NCI-H2196 treated with DMSO at 0.1 percent for 48 hours (cell line): ENCODE results near the gene ADIPOR2.

Experiments used
- DNase-seq: peaks from one replicate; lab custom pipeline; 2025; ENCODE audit not compliant: unreplicated experiment; lab: John Stamatoyannopoulos, UW

The ADIPOR2 gene

DNA sequence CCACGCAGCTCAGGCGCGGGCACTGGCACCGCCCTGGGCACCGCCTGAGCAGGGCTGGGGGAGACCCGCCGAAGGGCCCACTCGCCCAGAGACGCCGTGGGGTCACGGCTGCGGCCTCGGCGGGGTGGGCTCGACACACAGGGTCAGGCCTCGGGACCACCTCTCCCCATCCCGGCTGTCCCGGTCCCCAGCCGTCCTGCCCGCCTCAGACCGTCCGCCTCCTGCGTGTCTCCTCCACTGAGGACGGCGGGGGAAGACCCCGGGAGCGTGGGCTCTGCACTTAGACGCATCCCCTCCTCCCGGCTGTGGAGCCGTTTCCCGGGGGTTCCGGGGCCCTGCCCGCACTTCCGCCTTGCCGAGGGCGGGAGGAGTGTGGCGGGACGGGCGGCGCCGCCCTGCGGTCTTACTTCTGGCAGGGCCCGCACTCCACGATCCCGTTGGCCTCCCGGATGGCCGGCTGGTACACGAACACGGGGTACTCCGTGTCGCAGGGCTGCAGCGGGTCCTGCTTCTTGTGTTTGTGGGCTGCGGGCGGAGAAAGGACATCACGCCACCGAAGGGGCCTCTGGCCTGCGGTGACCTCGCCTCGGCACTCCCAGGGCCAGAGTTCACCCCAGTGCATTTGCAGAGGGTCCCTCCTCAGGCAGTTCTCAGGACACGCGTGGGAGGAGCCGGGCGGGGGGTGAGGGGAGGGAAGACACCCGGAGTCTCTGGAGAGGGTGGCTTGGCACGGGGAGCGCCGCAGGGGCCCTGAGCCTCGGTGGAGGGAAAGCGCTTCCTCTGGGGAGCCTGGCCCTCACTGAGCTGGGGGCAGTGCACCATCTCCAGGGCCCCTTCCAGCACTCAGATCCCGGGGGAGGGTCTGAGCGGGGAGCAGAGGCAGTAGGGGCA is 106.4 kb downstream of the ADIPOR2 start:
- DNase-seq: no peak

DNA sequence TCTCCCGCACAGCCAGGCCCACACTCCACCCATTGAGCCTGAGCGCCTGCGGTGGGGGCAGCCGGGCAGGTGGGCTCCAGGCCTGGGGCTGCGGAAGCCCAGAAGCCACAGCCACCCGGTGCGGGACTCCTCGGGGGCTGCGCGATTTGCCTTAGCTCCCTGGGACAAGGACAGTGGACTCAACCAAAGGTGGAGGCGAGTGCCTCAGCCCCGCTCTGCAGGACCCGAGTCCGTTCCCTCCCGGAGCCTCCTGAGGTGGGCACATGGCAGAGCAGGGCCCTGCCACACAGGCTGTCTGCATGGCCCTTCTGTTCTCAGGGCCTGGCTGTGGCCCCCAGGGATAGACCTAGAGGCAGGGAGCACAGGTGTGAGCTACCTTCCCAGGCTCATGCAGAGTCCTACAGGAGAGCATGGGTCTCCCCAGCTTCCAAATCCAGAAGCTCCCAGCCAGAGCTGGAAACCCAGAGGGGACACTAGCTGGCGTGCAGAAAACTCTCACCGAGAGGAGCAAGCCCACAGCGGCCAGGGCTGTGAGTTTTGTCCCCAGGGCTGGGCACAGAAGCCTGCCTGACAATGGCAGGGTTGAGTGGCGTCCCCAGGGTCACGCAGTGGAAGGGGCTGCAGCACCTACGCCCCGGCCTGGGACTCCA is 107.2 kb downstream of the ADIPOR2 start:
- DNase-seq: no peak

DNA sequence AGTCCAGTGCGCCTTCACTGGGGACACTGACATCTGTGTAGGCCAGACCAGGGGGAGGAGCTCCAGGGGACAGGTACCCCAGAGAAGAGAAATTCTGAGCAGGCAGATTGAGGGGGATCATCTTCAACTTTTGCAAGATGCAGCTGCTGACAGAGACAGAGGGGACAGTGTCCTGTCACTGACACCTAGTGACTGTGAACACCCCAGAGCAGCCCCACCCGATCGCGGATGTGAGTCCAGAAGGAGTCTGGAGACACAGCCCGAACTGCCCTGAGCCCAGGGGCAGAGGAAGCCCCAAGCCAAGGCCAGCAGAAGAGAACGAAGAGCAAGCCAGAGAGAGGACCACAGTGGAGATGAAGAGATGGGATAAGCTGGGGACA is 107.8 kb downstream of the ADIPOR2 start:
- no peak for DNase-seq

DNA sequence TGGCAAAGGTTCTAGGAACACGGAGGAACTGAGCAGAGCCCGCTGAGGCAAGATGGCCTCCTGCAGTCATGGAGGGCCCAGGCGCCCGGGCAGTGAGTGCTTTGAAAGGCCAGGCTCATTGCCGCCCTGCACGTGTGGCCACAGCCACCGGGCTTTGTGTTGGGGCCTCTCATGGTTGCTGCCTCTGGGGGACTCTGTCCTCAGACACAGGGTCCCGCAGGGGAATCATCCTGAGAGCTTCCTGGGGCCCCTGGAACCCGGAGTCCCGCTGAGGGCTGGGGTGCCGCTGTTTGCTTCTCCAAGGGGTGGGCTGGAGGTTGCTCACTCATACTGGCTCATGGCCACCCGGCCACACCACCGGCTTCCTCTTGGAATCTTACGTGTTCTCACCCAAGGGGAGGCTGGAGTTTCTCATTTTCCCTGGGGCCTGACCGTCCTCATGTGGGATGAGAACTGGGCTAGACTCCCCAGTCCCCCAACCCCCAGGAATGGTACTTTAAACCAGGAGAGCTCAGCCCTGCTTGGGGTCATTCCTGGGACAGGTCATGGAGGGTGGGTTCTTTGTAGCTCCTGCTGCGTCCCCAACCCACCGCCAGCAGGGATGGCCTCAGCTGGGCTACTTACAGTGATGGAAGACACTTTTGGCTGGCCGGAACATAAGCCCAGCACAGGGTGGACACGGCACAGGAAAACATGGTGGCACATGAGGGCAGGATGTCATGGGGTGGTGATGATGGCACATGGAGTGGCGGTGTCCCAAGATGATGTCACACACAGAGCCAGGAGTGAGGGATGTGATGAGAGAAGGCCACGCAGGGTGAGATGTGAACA is 108.4 kb downstream of the ADIPOR2 start:
- DNase-seq: no peak

DNA sequence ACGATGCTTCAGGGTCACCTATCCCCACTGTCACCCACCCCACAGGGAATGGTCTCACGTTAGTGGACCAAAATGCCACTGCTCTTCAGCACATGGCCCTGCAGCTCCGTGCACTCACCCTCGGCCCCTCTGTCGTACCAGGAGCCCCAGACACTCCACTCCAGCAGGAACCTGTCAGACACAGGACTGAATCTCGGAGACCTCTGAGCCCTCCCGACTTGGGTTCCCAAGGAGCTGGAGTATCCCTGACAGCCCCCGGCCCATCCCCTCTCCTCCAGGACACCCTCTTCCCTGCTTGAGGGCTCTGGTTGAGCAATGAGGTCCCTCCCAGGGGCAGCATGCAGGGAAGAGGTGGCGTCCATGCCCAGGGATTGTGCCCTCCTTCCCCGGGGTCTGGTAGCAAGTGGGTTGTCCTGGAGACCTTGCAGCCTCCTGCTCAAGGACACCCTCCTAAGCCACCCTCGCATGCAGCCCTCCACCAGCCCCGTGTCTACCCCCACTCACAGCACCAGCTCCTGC is 109.1 kb downstream of the ADIPOR2 start:
- DNase-seq: no peak

DNA sequence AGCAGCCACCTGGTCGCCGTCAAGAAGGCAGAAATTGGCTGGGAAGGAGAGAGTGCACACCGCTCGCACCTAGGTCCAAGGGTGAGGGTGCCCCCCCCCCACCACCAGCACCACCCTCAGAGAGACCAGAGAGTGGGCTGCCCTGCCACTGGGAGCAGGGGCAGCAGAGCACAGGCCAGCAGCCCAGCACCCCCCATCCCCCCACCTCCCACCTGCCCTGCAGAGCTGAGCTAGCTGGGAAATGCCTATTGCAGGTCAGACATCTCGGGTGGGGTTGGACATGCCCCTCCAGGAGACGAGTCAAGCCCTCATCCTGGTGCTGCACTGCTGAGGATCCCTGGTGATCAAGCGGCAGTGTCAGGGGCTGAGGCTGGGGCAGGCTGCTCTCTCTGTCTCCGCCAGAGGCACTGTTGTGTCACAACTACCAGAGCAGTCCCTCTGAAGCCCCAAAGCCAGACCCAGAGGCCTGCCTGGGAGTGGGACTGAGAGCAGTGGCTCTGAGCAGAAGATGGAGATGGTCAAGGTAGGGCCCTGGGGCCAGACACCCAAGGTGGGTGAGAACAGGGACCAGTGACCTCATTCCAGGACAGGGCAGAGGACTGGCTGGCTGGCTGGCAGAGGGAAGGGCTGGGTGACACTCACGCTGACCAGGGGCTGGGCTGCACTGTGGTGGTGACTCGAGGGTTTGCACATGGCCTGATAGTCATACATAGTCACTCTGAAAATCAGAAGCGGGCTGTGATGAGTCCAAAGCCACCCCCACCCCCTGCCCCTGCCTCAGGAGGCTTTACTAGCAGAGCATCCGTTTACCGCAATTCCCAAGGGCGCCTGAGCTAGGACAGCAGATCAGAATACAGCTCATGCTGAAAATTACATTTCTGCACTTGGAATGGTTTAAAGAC is 109.8 kb downstream of the ADIPOR2 start:
- no peak for DNase-seq

DNA sequence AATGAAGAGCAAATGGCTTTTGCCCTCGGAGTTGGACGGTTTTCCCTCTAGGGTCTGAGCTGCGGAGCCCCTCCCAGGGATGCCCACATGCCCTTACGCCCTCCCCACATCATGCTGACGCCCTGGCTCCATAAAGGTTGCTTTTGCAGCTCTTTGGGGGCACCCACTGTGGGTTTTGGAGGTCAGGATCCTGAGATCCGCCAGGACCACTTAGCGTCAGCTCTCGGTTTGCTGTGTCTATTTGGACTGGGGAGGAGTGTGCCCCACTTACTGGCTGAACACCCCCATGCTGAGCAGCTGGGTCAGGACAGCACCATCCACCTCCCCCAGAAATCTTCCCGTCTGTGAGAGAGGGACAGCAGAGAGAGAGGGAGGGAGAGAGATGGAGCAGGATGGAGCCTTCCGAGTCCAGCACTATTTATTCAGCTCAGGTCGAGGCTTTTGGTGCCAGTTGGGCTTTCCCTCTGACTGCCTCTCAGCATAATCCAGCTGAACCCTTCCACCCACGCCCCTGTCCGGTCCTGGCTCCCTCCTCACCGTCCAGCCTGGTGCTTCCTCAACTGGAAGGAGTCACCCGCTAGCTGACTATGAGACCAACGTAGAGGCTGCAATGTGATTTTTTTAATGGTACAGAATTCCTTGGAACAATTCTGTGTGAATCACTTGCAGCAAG is 110.6 kb downstream of the ADIPOR2 start:
- no peak for DNase-seq

DNA sequence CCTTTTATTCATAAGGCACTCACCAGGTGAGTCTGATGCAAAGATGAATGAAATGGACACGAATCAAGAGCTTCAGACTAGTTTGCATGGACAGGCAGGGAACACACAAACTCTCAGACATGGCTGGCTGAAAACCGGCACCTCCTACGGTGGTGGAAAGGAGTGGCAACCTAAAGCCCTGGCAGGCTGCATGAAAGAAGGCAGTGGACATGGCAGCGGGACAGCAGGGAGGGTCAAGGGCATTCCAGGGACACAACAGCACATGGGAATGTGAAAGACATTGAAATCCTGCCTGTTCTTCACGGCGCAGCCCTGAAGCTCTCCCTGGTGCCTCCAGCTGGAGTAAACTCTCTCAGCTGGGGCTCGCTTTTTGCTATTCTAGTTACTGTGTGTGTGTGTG is 112.9 kb downstream of the ADIPOR2 start:
- DNase-seq: no peak

DNA sequence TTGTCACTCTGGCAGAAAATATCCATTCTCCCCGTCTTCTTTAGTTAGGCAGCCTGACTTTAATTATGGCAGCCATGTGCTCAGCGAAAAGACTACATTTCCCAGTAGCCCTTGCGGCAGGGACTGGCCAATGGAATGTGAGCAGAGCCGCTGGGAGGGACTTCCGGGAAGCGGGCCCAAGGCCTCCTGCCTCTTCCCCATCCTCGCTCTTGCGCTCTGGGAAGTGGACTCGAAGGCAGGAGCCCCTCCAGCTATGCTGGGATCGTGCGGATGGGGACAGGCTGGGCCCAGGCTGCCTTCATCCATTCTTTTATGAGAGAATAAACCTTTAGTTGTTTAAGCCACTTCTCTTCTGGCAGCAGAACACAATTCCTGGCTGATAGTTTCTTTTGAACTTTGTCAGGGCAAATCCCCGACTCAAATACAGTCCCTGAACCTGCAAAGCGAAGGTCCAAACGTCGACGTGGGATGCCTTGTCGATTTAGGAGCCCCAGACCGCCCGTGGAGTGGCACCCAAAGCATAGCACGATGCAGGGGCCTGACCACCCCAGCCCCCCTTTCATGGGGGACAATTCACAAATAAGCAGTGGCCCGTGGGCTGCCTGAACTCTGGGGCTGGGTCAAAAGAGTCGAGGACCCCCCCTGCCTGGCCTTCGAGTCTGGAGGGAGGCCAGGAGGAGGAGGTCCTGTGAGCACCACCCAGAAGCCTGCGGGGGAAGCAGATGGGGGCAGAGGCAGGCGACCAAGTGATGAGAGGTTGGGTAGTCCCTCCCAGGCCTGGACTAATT is 113.9 kb downstream of the ADIPOR2 start:
- DNase-seq: peak; percentile 21

DNA sequence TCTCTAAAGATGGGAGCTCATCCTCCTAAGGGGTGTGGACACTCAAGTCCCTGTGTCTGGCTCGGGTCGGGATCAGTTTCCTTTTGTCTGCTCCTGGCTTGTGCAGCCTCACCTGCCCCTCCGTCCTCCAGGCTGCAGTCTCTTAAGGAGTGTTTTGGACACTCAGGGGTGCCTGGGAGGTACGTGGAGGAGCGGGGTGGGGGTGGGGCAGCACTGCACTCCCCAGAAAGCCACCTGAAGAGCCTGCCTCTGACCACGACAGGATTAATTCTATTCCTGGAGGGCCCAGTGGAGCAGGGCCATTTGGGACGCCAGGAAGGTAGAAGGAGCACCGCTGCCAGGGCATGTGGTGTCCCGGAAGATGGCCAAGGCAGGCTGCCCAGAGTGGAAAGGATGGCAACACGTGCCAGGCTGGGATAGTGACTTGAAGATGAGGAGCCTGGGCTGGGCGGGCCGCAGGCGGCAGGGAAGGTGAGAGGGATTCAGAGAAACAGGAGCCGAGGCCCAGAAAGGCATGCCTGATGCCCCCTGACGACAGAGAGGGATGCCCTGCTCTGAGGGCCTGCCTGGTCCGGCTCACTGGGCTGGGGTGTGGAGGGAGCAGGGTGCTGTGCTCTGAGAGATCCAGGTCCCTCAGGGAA is 114.7 kb downstream of the ADIPOR2 start:
- DNase-seq: no peak

DNA sequence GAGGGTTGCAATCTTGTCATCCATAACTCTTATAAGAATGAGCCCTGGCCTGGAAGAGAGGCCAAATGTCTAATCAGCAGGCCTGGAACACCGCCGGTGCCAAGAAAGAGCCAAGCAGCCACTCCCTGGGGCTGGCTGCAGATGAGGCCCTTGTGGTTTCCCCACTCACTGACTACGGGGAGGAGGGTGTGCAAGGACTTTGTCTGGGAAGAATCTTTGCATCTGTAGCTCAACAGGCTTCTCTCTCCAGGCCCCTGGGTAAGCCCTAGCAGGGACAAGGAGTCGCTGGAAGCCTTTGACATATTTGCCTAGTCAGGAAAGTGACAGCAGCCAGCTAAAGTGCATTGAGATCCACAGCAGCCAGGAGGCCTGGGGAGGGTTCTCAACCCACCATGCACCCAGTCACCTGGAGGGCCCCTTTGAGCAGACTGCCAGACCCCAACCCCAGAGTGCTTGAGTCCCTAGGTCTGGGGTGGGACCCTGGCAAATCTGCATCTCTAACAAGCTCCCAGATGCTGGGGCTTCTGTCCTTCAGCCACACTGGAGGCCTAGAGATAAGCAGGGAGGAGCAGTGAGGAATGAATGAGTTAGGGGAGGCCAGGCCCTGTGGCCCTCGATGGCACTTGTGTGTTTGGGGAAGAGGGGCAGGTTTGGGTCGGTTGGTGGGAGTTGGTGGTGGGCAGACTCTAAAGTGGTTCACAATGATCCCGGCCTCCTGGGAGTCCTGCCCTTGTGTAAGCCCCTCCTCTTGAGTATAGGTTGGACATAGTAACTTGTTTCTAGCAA is 115.6 kb downstream of the ADIPOR2 start:
- no peak for DNase-seq

DNA sequence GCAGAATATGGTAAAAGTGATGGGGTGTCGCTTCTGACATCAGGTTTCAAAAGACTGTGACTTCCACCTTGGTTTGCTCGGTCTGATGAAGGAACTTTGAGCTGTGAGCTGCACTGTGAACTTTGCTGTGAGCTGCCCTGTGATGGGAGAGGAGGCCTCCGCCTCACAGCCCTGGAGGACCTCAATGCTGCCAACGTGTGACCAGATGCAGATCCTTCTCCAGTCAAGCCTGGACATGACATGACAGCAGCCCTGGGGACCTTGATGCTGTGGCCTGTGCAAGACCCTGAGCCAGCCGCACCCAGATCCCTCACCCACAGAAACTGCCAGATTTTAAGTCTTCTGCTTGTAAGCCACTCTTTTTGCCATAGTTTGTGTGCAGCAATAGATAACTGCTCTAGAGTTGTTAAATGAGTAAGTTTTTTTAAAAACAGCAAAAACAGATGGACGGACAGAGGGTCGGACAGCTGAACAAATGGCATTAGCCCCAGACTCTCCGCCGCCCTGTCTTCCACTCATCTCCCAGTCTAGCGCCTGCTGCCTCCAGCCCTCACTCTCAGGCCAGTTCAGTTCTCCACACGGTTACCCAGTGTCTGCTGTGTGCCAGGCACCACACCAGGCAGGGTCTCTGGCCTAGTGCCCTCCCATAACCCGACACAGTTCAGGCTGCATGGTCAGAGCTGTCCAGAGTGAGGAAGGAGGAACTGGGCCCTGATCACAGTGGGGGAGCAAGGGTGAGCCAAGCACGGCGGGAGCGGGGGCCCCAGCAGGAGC is 116.4 kb downstream of the ADIPOR2 start:
- DNase-seq: no peak

DNA sequence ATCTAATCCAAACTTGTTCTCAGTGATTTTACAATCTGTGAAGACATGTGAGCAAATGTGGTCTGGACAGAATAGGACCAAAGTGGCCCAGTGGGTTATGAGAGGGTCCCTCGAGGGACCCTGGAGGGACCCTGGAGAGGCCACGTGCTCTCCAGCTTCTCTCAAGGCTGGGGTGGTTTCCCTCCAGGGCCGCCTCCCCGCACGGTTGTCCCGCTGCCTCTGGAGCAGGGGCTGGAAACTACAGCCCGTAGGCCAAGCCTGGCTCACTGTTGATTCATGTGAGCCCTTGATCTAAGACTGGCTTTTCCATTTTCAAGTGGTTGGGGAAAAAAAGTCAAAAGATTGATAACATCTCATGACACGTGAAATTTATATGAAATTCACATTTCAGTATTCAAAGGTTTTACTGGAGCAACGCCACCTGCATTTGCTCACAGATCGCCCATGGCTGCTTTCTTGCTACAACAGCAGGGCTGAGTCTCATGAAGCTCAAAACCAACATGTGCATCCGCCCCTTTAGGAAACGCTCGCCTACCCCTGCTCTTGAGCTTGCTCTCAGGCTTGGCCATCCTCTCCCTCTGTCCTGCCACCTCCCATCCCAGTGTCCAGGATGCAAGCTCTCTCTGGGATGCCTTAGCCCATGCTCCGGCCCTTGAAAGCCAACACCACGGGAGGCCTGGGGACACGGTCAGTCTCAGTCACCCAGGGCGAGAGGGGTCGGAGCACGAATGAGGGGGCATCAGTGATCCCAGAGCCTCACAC is 117.3 kb downstream of the ADIPOR2 start:
- no peak for DNase-seq

DNA sequence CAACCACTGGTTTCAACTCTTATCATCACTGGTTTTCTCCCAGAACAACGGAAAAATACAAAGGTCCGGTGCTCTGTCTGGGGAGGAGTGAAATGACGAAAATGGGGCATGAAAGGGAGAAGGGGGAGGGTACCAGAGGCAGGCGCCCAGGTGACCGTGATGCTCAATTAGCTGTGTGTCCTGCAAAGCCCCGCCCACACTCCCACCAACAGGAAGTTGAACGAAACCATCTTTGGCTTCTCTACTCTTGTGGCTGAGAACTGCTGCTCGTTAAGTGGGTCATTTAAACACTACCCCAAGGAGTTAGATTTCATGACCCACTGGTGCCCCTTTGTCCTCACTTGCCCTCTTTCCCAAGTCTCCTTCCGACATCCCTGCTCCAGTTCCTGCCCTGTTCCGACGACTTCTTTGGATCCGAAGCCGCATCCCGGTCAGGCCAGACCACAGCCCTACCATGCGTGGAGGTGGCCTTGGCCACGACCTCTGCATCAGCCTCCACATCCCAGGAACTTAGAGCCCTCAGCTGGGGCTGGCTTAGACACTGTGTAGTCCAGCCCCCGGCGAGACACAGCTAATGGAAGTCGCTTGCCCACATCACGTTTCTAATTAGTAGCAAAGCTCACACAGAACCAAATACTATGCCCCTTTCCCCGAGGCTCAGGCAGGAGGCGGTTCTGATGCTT is 118.1 kb downstream of the ADIPOR2 start:
- no peak for DNase-seq

DNA sequence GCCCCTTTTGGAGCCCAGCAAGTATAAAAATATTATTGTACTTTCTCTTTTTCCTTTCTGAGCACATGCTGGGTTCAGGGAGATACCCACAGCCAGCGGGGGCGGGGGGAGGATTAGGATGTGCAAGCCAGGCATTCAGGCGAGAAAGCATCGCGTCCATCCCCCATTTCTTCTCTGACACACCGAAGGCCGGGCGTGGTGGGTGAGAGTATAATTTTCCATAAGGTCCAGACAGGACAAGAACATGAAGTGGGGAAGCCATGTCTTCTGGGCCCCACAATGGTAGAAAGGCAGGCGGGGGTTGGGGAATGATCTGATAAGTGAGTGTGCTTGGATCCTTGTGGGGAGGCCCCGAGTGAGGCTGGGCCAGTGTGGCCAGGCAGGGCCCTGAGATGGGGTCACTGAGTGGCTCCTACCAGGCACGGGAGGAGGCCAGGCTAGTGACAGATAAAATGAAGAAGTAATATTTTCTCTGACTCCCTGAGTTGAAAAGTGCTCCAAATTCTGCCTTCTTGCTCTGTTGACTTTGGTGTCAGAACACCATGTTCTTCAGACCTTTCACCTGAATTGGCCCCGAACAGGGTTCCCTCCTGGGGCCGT is 118.8 kb downstream of the ADIPOR2 start:
- no peak for DNase-seq
